HepG2 (cell line): ENCODE data around the gene ARHGAP31. TPM values are rescaled to one million over a fixed set of nuclear protein-coding genes. Genes with fewer than 3 reads are reported as not detected.

Source experiments
- CHD2 ChIP-seq: IDR thresholded peaks from 2 replicates; pipeline ENCODE4 v1.6.1; 2011; ENCODE audit warnings: low read depth, low read length, improper control_type of control experiment
- HNRNPLL ChIP-seq: fragments of 200-400 bp; formaldehyde crosslinking; IDR thresholded peaks from 2 replicates; pipeline ENCODE4 v1.6.1; 2017; ENCODE audit warnings: mild to moderate bottlenecking, low read depth, low read length; ENCODE audit not compliant: poor library complexity, severe bottlenecking
- MAZ ChIP-seq, 2 experiments: sonication (generic) in 1 of 2; formaldehyde crosslinking in 1 of 2; IDR thresholded peaks; 2 replicates each; pipeline versions ENCODE4 v1.5.0 to v1.6.1; 2012 to 2020; ENCODE audit warnings: low read depth in 2 of 2, mild to moderate bottlenecking in 2 of 2, borderline replicate concordance in 1 of 2, improper control_type of control experiment in 1 of 2, low read length in 1 of 2, missing genetic modification reagents in 1 of 2, moderate library complexity in 1 of 2
- RBFOX2 ChIP-seq: fragments of 200-400 bp; formaldehyde crosslinking; IDR thresholded peaks from 2 replicates; pipeline ENCODE4 v1.6.1; 2017; ENCODE audit warnings: low read depth, mild to moderate bottlenecking, low read length
- REL ChIP-seq: sonication (generic); formaldehyde crosslinking; conservative IDR thresholded peaks from 2 replicates; pipeline ENCODE4 v1.8.0; 2022; ENCODE audit warnings: mild to moderate bottlenecking, missing genetic modification reagents, moderate library complexity
- TOE1 ChIP-seq: sonication (generic); formaldehyde crosslinking; IDR thresholded peaks from 2 replicates; pipeline ENCODE4 v1.4.0; 2020; ENCODE audit warnings: mild to moderate bottlenecking, missing genetic modification reagents
- XRCC5 ChIP-seq: fragments of 200-400 bp; formaldehyde crosslinking; optimal IDR thresholded peaks from 2 replicates; pipeline ENCODE3; 2017; ENCODE audit warnings: mild to moderate bottlenecking, low read length
- ZNF558 ChIP-seq: sonication (generic); formaldehyde crosslinking; IDR thresholded peaks from 2 replicates; pipeline ENCODE4 v1.9.0; 2022; ENCODE audit warnings: mild to moderate bottlenecking, missing genetic modification reagents, borderline replicate concordance
- ZNF607 ChIP-seq: sonication (generic); formaldehyde crosslinking; IDR thresholded peaks from 2 replicates; pipeline ENCODE4 v1.5.1; 2020; ENCODE audit warnings: missing genetic modification reagents, mild to moderate bottlenecking, borderline replicate concordance
- ZNF616 ChIP-seq: sonication (generic); formaldehyde crosslinking; IDR thresholded peaks from 2 replicates; pipeline ENCODE4 v1.5.0; 2020; ENCODE audit warnings: low read depth, mild to moderate bottlenecking, missing genetic modification reagents
- polyA plus RNA-seq, 8 experiments: library from polyadenylated mRNA; depleted of rRNA in 3 of 8; stranded (reverse) in 7 of 8; unstranded in 1 of 8; fragments of >200 nt; fragmentation: Illumina TruSeq in 4 of 8; extraction: Trizol in 4 of 8; gene quantifications; 2 replicates each; pipeline versions ENCODE4 v1.2.1 to v1.2.3, GENCODE V29; 2011 to 2016; ENCODE audit warnings: low read depth in 4 of 8, missing spikeins in 1 of 8, mixed read lengths in 1 of 8; ENCODE audit not compliant: insufficient read depth in 1 of 8
- total RNA-seq, 5 experiments: library from RNA; depleted of rRNA; stranded (reverse); fragments of >200 nt; fragmentation: Illumina TruSeq; extraction: Trizol; gene quantifications; 2 replicates each; pipeline ENCODE4 v1.2.3, GENCODE V29; 2016; ENCODE audit warnings: low read depth in 1 of 5
- TF ChIP-seq, protein P1 (sequence below): sonication (generic); formaldehyde crosslinking; IDR thresholded peaks from 2 replicates; pipeline ENCODE4 v1.5.1; 2020; ENCODE audit warnings: missing genetic modification reagents, mild to moderate bottlenecking, borderline replicate concordance
- TF ChIP-seq, protein P2 (sequence below): sonication (generic); formaldehyde crosslinking; IDR thresholded peaks from 2 replicates; pipeline ENCODE4 v1.5.1; 2020; ENCODE audit warnings: mild to moderate bottlenecking, missing genetic modification reagents, moderate library complexity
- TF ChIP-seq, protein P3 (sequence below): sonication (generic); formaldehyde crosslinking; IDR thresholded peaks from 2 replicates; pipeline ENCODE4 v1.4.0; 2020; ENCODE audit warnings: missing genetic modification reagents
- TF ChIP-seq, protein P4 (sequence below): sonication (generic); formaldehyde crosslinking; IDR thresholded peaks from 2 replicates; pipeline ENCODE4 v1.8.0; 2022; ENCODE audit warnings: mild to moderate bottlenecking, missing genetic modification reagents

The ARHGAP31 gene
- total and polyA plus RNA-seq, 2 of the 13 experiments (the other 11 are each of a cell fraction or from before 2014, with no cell fraction given) = not detected

DNA sequence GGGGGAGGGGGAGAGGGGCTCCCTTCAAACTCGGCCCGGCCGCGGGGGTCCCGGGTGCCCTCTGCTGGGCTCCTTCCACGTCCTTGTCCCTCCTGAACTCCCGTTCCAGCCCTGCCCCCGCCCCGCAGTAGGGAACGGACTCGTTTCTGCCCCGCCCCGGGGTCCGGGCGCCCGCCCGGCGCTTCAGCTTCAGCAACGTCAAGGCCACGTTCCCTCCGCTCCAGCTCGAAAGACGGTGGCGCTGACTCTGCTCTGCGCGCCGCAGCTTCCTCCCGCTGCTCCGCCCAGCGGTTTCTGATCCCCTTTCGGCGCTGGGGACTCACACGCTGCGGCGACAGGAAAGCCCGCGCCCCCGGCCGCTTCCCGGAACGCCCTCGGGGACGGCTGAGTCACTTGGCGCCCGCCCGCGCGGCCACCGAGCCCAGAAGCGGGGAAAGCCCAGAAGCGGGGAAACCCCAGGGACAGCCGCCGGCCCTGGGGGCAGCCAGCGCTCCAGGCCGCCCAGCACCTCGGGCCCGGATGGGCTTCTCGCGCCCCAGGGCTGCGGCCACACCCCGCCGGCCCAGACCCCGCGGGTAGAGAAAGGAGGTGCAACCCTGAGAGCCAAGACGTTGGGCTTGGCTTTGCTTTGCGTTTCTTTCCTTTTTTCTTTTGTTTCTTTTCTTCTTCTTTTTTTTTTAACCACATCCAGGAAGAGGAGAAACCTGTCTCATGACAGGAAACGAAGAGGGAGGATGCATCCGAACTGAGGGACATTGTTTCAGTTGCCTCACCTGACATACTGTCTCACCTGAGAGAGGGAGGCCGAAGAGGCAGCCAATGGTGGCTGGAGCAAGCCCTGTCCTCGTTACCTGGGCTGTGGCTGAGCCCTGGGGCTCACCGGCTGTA is 28.9 kb downstream of the ARHGAP31 start (continued):
- 0 out of 2 replicates have a peak, but pooled peaks have one; percentile 2 for TF ChIP-seq REL (CRISPR knock-in tag)
- peak; percentile 95 for TF ChIP-seq HNRNPLL
- 0 out of 2 replicates have a peak, but pooled peaks have one; percentile 54 for TF ChIP-seq ZNF616 (CRISPR knock-in tag)
- TF ChIP-seq, protein P1, sequence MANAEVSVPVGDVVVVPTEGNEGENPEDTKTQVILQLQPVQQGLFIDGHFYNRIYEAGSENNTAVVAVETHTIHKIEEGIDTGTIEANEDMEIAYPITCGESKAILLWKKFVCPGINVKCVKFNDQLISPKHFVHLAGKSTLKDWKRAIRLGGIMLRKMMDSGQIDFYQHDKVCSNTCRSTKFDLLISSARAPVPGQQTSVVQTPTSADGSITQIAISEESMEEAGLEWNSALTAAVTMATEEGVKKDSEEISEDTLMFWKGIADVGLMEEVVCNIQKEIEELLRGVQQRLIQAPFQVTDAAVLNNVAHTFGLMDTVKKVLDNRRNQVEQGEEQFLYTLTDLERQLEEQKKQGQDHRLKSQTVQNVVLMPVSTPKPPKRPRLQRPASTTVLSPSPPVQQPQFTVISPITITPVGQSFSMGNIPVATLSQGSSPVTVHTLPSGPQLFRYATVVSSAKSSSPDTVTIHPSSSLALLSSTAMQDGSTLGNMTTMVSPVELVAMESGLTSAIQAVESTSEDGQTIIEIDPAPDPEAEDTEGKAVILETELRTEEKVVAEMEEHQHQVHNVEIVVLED (CRISPR knock-in tag) = 0 out of 2 replicates have a peak, but pooled peaks have one; percentile 39
- TF ChIP-seq, protein P2, sequence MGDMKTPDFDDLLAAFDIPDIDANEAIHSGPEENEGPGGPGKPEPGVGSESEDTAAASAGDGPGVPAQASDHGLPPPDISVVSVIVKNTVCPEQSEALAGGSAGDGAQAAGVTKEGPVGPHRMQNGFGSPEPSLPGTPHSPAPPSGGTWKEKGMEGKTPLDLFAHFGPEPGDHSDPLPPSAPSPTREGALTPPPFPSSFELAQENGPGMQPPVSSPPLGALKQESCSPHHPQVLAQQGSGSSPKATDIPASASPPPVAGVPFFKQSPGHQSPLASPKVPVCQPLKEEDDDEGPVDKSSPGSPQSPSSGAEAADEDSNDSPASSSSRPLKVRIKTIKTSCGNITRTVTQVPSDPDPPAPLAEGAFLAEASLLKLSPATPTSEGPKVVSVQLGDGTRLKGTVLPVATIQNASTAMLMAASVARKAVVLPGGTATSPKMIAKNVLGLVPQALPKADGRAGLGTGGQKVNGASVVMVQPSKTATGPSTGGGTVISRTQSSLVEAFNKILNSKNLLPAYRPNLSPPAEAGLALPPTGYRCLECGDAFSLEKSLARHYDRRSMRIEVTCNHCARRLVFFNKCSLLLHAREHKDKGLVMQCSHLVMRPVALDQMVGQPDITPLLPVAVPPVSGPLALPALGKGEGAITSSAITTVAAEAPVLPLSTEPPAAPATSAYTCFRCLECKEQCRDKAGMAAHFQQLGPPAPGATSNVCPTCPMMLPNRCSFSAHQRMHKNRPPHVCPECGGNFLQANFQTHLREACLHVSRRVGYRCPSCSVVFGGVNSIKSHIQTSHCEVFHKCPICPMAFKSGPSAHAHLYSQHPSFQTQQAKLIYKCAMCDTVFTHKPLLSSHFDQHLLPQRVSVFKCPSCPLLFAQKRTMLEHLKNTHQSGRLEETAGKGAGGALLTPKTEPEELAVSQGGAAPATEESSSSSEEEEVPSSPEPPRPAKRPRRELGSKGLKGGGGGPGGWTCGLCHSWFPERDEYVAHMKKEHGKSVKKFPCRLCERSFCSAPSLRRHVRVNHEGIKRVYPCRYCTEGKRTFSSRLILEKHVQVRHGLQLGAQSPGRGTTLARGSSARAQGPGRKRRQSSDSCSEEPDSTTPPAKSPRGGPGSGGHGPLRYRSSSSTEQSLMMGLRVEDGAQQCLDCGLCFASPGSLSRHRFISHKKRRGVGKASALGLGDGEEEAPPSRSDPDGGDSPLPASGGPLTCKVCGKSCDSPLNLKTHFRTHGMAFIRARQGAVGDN = peak; percentile 80
- TF ChIP-seq, protein P3, sequence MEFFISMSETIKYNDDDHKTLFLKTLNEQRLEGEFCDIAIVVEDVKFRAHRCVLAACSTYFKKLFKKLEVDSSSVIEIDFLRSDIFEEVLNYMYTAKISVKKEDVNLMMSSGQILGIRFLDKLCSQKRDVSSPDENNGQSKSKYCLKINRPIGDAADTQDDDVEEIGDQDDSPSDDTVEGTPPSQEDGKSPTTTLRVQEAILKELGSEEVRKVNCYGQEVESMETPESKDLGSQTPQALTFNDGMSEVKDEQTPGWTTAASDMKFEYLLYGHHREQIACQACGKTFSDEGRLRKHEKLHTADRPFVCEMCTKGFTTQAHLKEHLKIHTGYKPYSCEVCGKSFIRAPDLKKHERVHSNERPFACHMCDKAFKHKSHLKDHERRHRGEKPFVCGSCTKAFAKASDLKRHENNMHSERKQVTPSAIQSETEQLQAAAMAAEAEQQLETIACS (CRISPR knock-in tag) = 0 out of 2 replicates have a peak, but pooled peaks have one; percentile 17
- peak; percentile 64; the same call in 1 of the 2 replicates for TF ChIP-seq ZNF607 (CRISPR knock-in tag)
- no peak for TF ChIP-seq MAZ (IDR thresholded peaks at IDR 0.05; ENCODE audit: borderline replicate concordance, low read depth, low read length)
- TF ChIP-seq MAZ (CRISPR knock-in tag; IDR thresholded peaks at IDR 0.05; ENCODE audit: low read depth) = 0 out of 2 replicates have a peak, but pooled peaks have one; percentile 43
- peak; percentile 31; the same call in 1 of the 2 replicates for TF ChIP-seq RBFOX2
- TF ChIP-seq, protein P4, sequence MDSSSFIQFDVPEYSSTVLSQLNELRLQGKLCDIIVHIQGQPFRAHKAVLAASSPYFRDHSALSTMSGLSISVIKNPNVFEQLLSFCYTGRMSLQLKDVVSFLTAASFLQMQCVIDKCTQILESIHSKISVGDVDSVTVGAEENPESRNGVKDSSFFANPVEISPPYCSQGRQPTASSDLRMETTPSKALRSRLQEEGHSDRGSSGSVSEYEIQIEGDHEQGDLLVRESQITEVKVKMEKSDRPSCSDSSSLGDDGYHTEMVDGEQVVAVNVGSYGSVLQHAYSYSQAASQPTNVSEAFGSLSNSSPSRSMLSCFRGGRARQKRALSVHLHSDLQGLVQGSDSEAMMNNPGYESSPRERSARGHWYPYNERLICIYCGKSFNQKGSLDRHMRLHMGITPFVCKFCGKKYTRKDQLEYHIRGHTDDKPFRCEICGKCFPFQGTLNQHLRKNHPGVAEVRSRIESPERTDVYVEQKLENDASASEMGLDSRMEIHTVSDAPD (CRISPR knock-in tag) = no peak
- no peak for TF ChIP-seq TOE1 (CRISPR knock-in tag)
- TF ChIP-seq ZNF558 (CRISPR knock-in tag) = 0 out of 2 replicates have a peak, but pooled peaks have one; percentile 56
- TF ChIP-seq CHD2 = no peak
- peak; percentile 71 for TF ChIP-seq XRCC5
